Measurements from ENCODE around the gene AK4. TPM values are rescaled to one million over a fixed set of nuclear protein-coding genes. Genes with fewer than 3 reads are reported as not detected.
A peak's percentile ranks its signal among the peaks of the same experiment; 100 is the strongest.

The AK4 gene
- polyA plus RNA-seq, 3 donors = 4.3 to 9.9 (median 6.7) TPM

DNA sequence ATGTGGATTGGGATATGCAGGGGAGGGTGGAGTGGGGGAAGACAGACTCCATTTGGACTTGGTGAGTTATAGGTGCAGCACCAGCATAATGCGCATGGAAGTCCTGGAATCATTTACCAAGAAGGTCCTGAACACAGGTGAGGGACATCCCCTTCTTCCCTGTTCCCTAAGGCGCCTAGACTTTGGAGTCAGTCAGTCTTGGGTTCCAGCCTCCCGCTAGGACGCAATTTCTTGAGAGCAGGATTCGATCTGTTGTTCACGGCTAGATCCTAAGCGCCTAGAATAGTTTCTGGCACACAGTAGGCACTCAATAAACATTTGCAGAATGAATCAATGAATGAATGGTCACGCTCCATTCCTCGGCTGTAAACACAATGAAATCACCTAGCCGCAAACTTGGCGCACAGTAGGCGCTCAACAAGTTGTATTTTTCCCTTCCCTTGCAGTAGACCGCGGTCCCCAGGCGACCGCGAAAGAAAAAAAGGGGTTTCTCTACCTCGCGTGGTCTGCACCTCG, 1.0 kb upstream of the AK4 start:
- peak overlapping the region; percentile 98 for H2AFZ ChIP-seq (ENCODE audit: insufficient read depth, low read depth, low read length, poor library complexity, severe bottlenecking)
- H3K36me3 ChIP-seq (replicated peaks in 1 of 2; ENCODE audit: control insufficient read depth in 1 of 2, insufficient read depth in 2 of 2, low read length in 2 of 2) = no peaks in the 10 kb centered on the region
- no peak overlapping the region for H3K27ac ChIP-seq (ENCODE audit: low read depth in 1 of 2, low read length in 2 of 2)
- no peaks in the 10 kb centered on the region for H3K79me2 ChIP-seq (ENCODE audit: insufficient read depth, low read length)
- 14% methylated on average over 18 of the region's 20 CpGs for WGBS (ENCODE audit: insufficient coverage)
- Mint-ChIP-seq H3K27me3 (ENCODE audit: low read depth in 3 of 3) (peaks cover 15 to 37% (median 23%) of the 10 kb centered on the region in 3 donors), H3K27ac (no peak overlapping the region), H3K9me3 (peaks cover 0 to 1% (median 0%) of the 10 kb centered on the region in 7 donors), H3K36me3 (peaks cover 0 to 5% of the 10 kb centered on the region in 2 donors), H3K4me3 (peak overlapping the region; percentile 92 to 93), H3K4me1 (peaks cover 18% of the 10 kb centered on the region)
- H4K20me1 ChIP-seq (ENCODE audit: insufficient read depth, low read length) = no peaks in the 10 kb centered on the region
- intact Hi-C loops (cut with micrococcal nuclease) = loop anchor here in 1 of 2 donors (5.0 kb wide), 1 partner anchor 60 kb away; no protein-coding TSS in a partner anchor
- peak overlapping the region; percentile 67 for H3K9ac ChIP-seq (ENCODE audit: insufficient read depth, low read length, poor library complexity, severe bottlenecking)
- peak overlapping the region; percentile 99 for H3K4me2 ChIP-seq (replicated peaks; ENCODE audit: extremely low read depth, low read length, poor library complexity, severe bottlenecking)
- TF ChIP-seq CTCF (IDR thresholded peaks at IDR 0.05) = no peak
- H3K4me3 ChIP-seq (replicated peaks in 1 of 3; ENCODE audit: low read depth in 2 of 3, low read length in 3 of 3) = peak overlapping the region; percentile 72 to 91 (median 87)
- H3K27me3 ChIP-seq (ENCODE audit: control insufficient read depth in 2 of 2, insufficient read depth in 2 of 2, low read length in 2 of 2) = peaks cover 4 to 25% of the 10 kb centered on the region in 2 donors
- no peaks in the 10 kb centered on the region for H3K9me3 ChIP-seq (replicated peaks in 1 of 2; ENCODE audit: control insufficient read depth in 1 of 2, insufficient read depth in 1 of 2, low read length in 2 of 2)
- peaks cover 13 to 21% of the 10 kb centered on the region in 2 donors for H3K4me1 ChIP-seq (ENCODE audit: control insufficient read depth in 1 of 2, insufficient read depth in 2 of 2, low read length in 2 of 2)
- DNase-seq = no peak

DNA sequence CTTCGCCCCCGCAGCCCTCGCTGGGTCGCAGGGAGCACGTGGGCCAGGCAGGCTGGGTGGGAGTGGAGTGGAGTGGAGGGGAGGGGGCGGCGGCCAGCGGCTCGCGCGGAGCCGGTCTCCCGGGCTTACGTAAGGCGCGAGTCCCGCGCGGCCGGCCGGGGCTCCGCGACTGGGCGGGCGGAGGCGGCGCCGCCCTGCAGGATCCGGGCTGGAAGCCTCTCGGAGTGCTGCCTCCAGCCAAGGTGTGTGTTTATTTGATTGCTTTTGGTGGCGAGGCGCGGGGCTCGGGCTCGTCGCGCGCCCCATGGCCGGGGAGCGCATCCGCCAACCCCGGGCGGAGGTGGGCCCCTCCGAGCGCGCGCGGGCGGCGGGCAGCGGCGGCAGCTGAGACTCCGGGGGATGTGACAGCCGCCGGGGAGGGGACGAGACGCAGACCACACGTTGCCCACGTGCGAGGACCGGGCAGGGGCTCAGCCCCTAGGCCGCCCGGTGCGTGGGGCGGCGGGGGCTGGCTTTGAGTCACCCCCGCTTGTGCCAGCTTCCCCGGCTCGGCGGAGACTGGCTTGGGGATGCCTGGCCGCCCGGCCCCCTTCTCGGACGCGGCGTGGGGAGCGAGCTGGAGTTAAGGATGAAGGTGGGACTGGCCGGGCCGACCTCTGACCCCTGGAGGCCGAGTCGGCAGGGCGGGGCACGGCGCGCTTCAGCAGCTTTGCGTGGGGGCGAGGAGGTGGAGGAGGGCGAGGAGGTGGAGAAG, 402 bp upstream of the AK4 start:
- intact Hi-C loops (cut with micrococcal nuclease) = loop anchor here in 1 of 2 donors (5.0 kb wide), 1 partner anchor 60 kb away; no protein-coding TSS in a partner anchor
- Mint-ChIP-seq H3K4me3 (peak overlapping the region; percentile 92 to 93), H3K36me3 (peaks cover 0 to 5% of the 10 kb centered on the region in 2 donors), H3K9me3 (peaks cover 0 to 1% (median 0%) of the 10 kb centered on the region in 7 donors), H3K4me1 (peaks cover 18% of the 10 kb centered on the region), H3K27me3 (ENCODE audit: low read depth in 3 of 3) (peaks cover 15 to 37% (median 23%) of the 10 kb centered on the region in 3 donors), H3K27ac (peak overlapping the region in 1 of 7 donors; percentile 46)
- DNase-seq = peak in 1 of 3 donors; percentile 25
- under 1% methylated on average over 77 of the region's 88 CpGs for WGBS (ENCODE audit: insufficient coverage)
- Histone ChIP-seq H3K36me3 (replicated peaks in 1 of 2; ENCODE audit: control insufficient read depth in 1 of 2, insufficient read depth in 2 of 2, low read length in 2 of 2) (no peaks in the 10 kb centered on the region), H3K79me2 (ENCODE audit: insufficient read depth, low read length) (no peaks in the 10 kb centered on the region), H3K9ac (ENCODE audit: insufficient read depth, low read length, poor library complexity, severe bottlenecking) (peak overlapping the region; percentile 67), H3K27ac (ENCODE audit: low read depth in 1 of 2, low read length in 2 of 2) (no peak overlapping the region), H3K4me3 (replicated peaks in 1 of 3; ENCODE audit: low read depth in 2 of 3, low read length in 3 of 3) (peak overlapping the region; percentile 72 to 91 (median 87)), H3K9me3 (replicated peaks in 1 of 2; ENCODE audit: control insufficient read depth in 1 of 2, insufficient read depth in 1 of 2, low read length in 2 of 2) (no peaks in the 10 kb centered on the region), H2AFZ (ENCODE audit: insufficient read depth, low read depth, low read length, poor library complexity, severe bottlenecking) (peak overlapping the region; percentile 98), H4K20me1 (ENCODE audit: insufficient read depth, low read length) (no peaks in the 10 kb centered on the region), H3K27me3 (ENCODE audit: control insufficient read depth in 2 of 2, insufficient read depth in 2 of 2, low read length in 2 of 2) (peaks cover 4 to 25% of the 10 kb centered on the region in 2 donors), H3K4me2 (replicated peaks; ENCODE audit: extremely low read depth, low read length, poor library complexity, severe bottlenecking) (peak overlapping the region; percentile 99), H3K4me1 (ENCODE audit: control insufficient read depth in 1 of 2, insufficient read depth in 2 of 2, low read length in 2 of 2) (peaks cover 13 to 21% of the 10 kb centered on the region in 2 donors)
- no peak for TF ChIP-seq CTCF (IDR thresholded peaks at IDR 0.05)

All from CD14-positive monocyte (primary cell).